Cardiac muscle cell (in vitro differentiated cells and primary cell): ENCODE measurements around the gene SAMD14. TPM values are rescaled to one million over a fixed set of nuclear protein-coding genes. Genes with fewer than 3 reads are reported as not detected.
"Not testable (repeated sequence)": the region's sequence is repeated elsewhere in the genome, so short reads cannot be mapped to it uniquely, and the experiment has no call there.

Experiments used
- DNase-seq, 2 donors: peaks; one replicate each; pipeline versions ENCODE4 v3.0.0 to v3.0.0-alpha.2; 2010 to 2017; ENCODE audit warnings: low read depth in 1 of 2, low spot score in 1 of 2
- H3K27ac ChIP-seq: fragments of 200-600 bp; sonication (generic); 2 replicates; pipeline ENCODE4 v1.5.1; 2016
- H3K27me3 ChIP-seq: fragments of 200-600 bp; sonication (generic); 2 replicates; pipeline ENCODE4 v1.6.0; 2016; ENCODE audit warnings: control low read depth
- H3K36me3 ChIP-seq: fragments of 200-600 bp; sonication (generic); 2 replicates; pipeline ENCODE4 v1.5.1; 2016; ENCODE audit warnings: control low read depth
- H3K4me1 ChIP-seq: fragments of 200-600 bp; sonication (generic); 2 replicates; pipeline ENCODE4 v1.8.1; 2017; ENCODE audit warnings: low read depth, mild to moderate bottlenecking, mixed run types
- H3K4me3 ChIP-seq: fragments of 200-600 bp; sonication (generic); 2 replicates; pipeline ENCODE4 v1.5.1; 2016; ENCODE audit warnings: mild to moderate bottlenecking
- H3K9me3 ChIP-seq: fragments of 200-600 bp; sonication (generic); 2 replicates; pipeline ENCODE4 v1.5.1; 2017; ENCODE audit warnings: low read depth, mild to moderate bottlenecking, control low read depth
- CTCF ChIP-seq: IDR thresholded peaks from 2 replicates; pipeline ENCODE4 v1.5.1; 2012; ENCODE audit warnings: low read depth, mild to moderate bottlenecking, low read length
- polyA plus RNA-seq: library from polyadenylated mRNA; unstranded; fragments of >200 nt; fragmentation: Nextera tagmentation; extraction: Ambion mirVana; gene quantifications from 2 replicates; pipeline ENCODE4 v1.2.1, GENCODE V29; 2016
- total RNA-seq: library from RNA; depleted of rRNA; stranded (reverse); fragments of >200 nt; gene quantifications from 2 replicates; pipeline ENCODE4 v1.2.3, GENCODE V29; 2016

Gene SAMD14
- total and polyA plus RNA-seq, 2 experiments from 2014 or later, result 2.5 to 2.8 TPM

- no peak for TF ChIP-seq CTCF
- Histone ChIP-seq H3K27me3 (no peaks in the 10 kb centered on the region), H3K4me1 (peaks cover 25% of the 10 kb centered on the region), H3K9me3 (no peaks in the 10 kb centered on the region), H3K27ac (no peak overlapping the region), H3K4me3 (no peak overlapping the region), H3K36me3 (peaks cover 7% of the 10 kb centered on the region)
- no peak for DNase-seq
Measured at GRCh38 chr17:50066995-50067394, 63.0 kb downstream of the SAMD14 start.

- peak in 1 of 2 donors; percentile 47 for DNase-seq
- peaks cover 5% of the 10 kb centered on the region for H3K36me3 ChIP-seq
- peak overlapping the region; percentile 85 for H3K27ac ChIP-seq
- H3K4me3 ChIP-seq, result no peak overlapping the region
- H3K9me3 ChIP-seq, result no peaks in the 10 kb centered on the region
- TF ChIP-seq CTCF, result no peak
- peaks cover 44% of the 10 kb centered on the region for H3K4me1 ChIP-seq
- no peaks in the 10 kb centered on the region for H3K27me3 ChIP-seq
Measured at GRCh38 chr17:50065056-50065455, 64.9 kb downstream of the SAMD14 start.

- Histone ChIP-seq H3K9me3 (no peaks in the 10 kb centered on the region), H3K4me3 (no peak overlapping the region), H3K27ac (peak overlapping the region; percentile 85), H3K36me3 (peaks cover 4% of the 10 kb centered on the region), H3K27me3 (no peaks in the 10 kb centered on the region), H3K4me1 (peaks cover 50% of the 10 kb centered on the region)
- TF ChIP-seq CTCF, result no peak
- DNase-seq, result peak; percentile 56 to 94
Measured at GRCh38 chr17:50064253-50065001, 65.5 kb downstream of the SAMD14 start.

- peaks cover 52% of the 10 kb centered on the region for H3K4me1 ChIP-seq
- no peak for TF ChIP-seq CTCF
- H3K27ac ChIP-seq, result peak overlapping the region; percentile 85
- no peaks in the 10 kb centered on the region for H3K9me3 ChIP-seq
- H3K4me3 ChIP-seq, result no peak overlapping the region
- H3K36me3 ChIP-seq, result no peaks in the 10 kb centered on the region
- no peak for DNase-seq
- no peaks in the 10 kb centered on the region for H3K27me3 ChIP-seq
Measured at GRCh38 chr17:50063561-50064252, 66.3 kb downstream of the SAMD14 start.

GRCh38 chr17:50062293-50063243, 67.4 kb downstream of the SAMD14 start:
- peak; percentile 24 to 74 for DNase-seq
- Histone ChIP-seq H3K27ac (peak overlapping the region; percentile 58), H3K4me1 (peaks cover 52% of the 10 kb centered on the region), H3K27me3 (no peaks in the 10 kb centered on the region), H3K36me3 (no peaks in the 10 kb centered on the region), H3K4me3 (no peak overlapping the region), H3K9me3 (no peaks in the 10 kb centered on the region)
- no peak for TF ChIP-seq CTCF

- H3K4me1 ChIP-seq, result peaks cover 52% of the 10 kb centered on the region
- peak overlapping the region; percentile 85 for H3K27ac ChIP-seq
- DNase-seq, H3K9me3 ChIP-seq, H3K36me3 ChIP-seq, H3K4me3 ChIP-seq, H3K27me3 ChIP-seq: not testable (repeated sequence)
Measured at GRCh38 chr17:50061713-50062045, 68.3 kb downstream of the SAMD14 start.
